ENCODE measurements around the gene KCNG4.

The KCNG4 gene

DNA sequence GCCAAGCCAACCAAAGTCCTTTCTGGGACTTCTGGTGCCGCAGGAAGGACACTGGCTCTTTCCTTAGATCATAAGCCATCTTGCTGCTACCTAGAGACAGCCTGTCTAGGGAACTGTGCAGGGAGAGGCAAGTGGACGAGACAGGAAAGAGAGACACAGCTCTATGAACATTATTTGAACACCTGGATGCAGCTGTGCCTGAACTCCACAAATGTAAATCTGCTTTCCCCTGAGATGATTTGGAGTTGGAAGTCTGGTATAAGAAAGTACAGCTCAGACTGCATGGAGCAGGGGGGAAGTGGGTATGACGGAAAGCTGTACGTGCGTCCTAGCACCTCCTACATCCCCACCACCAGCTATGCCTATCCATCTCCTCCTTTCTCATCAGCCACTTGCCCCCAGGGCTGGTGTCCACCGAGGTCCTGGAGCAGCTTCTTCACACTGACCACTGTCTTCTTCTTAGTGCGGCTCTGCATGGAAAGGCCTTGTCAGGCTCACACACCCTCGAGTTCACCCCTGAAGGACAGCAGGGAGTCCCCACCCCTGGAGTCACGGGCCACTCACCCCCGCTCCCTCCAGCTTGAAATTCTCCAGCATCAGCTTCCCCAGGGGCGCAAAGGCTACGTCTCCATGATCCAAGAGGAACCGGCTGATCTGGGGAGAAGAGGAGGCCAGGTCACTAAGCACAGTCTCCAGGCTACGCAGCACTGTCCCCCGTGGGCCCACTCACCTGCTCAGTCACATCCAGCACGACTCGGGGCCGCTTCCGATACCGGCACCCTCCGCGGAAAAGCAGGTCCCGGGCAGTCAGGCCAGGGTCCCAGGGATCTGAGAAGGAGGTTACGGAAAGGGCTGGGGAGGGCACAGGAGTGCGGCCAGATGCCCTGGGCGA lies 56.9 kb downstream of the KCNG4 start:
- DNase-seq (ENCODE audit: low read depth in 2 of 2) = no peak

DNA sequence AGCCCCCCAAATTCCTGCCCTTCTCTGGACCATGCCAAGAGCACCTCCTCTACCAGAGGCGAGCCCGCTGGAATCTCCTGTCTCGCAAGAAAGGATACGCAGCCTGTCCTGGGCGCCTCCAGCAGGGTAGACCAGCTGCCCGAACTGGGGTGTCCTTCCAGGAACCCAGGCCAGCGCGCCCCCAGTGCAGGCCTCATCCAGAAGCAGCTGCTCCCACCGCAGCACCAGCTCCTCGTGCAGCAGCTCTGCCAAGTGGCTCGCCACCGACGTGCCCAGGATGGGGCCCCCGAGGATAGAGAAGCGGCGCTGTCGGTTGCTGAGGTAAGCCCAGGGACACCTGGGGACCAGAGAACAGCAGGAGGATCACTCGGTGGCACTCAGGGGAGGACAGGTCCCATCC lies 57.7 kb downstream of the KCNG4 start:
- no peak for DNase-seq (ENCODE audit: low read depth in 2 of 2)

DNA sequence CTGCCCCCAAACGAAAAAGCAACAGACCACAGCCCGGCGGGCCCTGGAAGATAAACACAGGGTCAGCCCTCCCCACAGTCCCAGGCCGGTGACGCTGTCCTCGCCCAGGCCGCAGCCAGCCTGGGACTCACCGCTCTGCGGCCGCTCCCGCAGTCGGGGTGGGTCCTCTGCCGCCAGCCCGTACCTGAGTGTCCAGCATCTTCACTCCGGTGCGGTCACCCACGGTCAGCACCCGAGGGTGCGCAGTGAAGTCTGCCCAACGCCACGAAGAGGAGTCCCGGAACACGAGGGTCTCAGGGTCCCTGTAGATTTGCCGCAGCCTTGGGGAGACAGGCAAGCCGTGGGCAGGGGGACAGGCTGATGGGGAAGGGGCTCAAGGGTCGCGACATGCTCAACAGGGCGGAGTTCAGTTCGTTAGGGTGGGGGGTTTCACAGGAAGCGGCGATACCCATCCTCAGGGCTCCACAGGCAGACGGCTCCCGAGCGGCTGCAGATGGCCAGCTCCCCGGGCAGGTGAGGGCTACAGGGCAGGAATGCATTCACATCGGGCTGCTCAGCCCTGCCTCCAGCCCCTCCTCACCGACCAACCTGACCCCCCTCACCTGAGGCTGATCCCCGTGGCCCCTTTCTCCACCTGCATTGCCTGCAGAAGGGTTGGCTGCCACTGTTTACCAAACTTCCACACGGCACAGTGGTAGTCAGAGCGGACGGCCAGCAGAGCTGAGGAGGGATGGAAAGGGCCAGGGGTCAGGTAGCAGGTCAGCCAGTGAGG lies 58.5 kb downstream of the KCNG4 start:
- DNase-seq (ENCODE audit: low read depth in 2 of 2) = no peak

DNA sequence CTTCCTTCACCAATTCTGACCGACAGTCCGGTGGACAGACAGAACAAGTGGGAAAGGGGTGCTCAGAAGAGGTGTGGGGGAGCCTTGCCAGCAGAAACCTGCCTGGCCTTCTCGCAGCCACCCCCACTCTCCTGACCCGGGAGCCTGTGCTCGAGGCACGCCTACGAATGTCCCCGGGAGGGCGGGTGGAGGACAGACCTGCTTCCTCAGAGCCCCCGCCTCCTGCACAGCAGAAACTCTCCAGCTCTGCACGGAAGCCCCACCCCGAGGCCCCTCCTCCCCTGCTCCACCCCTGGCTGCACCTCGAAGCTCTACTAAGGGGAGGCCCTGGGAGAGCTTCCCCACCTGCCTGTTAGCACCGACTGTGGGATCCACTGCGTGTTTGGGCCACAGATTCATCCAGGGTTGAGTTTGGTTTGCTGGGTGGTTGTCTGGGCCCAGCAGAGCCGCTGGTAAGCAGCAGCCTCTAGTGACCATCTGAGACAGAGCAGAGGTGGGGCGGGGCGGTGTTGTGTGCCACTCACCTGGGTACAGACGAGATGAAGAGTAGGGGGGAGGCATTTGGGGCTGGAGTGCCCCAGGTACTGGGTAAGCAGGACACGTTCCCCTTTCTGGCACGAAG lies 59.2 kb downstream of the KCNG4 start:
- DNase-seq (ENCODE audit: low read depth in 2 of 2) = no peak

DNA sequence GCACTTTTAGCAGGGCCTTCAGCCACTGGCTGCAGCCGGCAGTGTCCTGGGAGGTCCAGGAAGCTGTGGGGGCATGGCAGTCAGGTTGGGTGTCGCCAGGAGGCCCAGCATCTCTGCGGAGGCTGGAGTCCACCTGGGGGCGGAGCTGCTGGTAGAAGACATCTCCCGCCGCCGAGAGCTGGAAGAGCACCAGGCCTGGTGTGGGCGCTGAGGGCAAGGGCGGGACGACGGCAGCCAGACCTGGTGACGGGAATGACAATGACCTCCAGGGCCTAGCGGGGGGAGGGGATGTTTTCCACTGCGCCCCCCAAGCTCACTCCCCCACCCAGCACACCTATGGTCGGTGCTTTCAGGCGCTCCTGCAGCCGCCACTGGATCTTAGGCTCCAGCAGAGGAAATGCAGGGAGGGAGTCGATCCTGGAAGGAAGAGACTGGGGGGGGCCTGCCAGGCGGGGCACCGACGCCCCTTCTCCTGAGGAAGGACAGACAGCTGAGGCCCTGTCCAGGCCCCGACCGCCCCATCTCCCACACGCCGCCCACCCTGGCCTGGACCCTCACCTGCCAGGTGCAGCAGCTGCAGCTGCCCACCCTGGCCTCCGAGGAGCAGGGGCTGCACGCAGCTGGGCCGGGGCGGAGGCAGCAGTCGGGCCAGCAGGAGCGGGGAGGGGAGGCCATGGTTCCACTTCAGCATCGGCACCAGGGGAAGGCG lies 60.0 kb downstream of the KCNG4 start:
- DNase-seq (ENCODE audit: low read depth in 2 of 2) = no peak

DNA sequence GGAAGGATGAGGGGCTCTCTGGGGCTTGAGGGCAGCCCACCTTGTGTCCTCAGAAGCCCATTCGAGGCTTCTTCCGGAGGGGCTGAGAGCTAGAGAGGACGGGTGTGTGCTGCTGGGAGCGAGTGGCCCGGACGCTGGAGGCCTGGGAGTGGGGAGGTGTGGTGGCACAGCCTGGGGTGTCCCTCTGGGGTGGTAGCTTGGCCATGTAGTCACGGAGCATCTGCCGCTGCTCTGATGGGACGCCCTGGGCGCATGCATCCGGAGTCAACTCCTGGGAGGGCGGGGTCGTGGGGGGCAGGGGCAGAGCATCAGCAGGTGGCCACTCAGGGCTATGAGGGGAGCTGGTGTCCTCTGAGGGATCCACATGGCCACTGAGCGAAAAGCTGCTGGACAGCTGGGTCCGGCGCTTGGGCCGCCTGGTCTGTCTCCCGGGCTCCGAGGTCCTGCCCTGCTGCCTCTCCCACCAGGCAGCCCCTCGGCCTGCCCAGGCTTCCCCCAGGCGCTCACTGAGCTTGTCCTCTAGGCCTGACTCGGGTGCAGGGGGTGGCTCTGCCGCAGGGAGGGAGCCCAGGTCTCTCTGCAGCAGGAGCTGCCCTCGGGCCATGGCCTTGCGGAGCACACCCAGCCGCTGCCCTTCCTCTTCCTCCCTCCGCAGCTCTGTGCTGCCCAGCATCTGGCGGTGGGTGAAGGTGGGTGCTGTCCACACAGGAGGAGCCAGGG lies 60.8 kb downstream of the KCNG4 start:
- DNase-seq (ENCODE audit: low read depth in 2 of 2) = no peak

DNA sequence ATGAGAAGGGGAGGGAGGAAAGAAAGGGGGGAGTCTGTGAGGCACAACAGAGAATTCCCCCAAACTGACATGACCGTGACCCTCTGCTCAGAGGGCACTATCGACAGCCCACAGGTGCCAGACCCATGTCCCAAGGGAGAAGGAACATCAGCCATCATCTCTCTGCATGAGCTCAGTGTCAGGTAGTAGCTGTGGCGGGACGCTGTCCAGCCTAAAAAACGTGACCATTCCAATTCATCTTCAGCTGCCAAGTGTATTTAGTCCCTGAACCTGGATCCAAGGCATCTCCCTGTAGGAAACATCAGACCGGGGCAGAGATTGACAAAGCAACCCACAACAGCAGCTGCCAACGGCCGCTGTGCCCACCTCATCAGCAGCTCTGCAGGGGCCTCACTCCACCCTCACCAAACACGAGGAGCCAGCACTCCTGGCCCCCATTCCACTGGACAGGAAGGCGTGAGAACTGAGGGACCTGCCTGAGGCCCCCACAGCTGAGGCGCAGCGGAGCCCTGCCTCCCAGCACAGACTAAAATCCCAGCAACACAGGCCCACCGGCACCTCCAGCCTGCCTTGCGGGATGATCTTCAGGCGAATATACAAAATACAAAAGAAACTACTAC lies 61.6 kb downstream of the KCNG4 start:
- no peak for DNase-seq (ENCODE audit: low read depth in 2 of 2)

DNA sequence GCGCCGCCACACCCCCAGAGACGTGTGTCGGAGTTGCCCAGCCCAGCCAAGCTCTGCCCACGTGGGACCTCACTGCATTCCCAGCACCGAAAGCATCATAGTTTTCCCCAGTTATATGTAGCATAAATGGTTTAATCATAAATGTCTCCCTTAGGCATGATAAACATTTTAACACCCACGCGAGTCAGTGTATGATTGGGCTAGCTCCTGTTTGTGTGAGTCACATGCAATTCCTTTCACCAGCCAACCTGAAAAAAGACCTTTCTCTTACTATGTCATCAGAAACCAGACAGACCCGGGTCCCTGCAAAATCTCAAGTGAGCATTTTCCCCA lies 62.1 kb downstream of the KCNG4 start:
- no peak for DNase-seq (ENCODE audit: low read depth in 2 of 2)

DNA sequence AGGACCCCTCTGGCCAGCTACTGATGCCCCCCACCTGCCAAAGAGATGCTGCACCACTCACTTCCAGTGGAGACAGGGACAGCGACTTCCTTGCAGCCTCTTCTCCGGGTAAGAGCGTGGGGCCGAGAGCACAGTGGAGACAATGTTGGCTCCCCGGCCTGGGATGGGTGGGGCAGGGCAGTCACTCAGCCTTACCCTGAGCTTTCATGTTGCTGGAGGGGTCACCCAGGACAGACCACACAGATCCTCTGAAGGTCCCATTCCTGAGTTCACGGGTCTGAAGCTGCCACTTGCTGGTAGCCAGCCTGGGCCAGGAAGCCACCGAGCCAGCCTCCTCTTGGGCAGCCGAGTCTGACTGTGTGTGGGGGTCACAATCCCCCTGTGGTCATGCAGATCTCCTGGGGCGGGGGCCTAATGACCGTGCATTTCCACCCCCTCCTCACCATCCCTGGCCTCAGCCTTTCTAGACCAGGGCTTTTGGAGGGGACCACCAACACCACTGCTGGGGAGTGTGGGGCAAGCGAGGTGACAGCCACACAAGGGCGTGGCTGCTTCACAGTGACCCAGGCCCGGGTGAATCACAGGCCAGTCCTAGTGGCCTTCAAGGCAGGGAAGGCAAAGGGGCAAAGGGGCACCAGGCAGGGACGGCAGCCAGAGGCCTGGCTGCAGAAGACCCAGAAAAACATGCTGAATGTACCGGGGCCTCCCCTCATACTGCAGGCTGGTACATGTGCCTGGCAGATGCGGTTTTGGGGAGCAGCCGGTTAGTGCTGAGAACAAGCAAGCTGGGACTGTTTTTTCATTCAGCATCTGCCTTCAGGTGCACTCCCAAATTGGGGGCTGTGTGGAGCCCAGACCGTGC lies 63.4 kb downstream of the KCNG4 start:
- no peak for DNase-seq (ENCODE audit: low read depth in 2 of 2)

DNA sequence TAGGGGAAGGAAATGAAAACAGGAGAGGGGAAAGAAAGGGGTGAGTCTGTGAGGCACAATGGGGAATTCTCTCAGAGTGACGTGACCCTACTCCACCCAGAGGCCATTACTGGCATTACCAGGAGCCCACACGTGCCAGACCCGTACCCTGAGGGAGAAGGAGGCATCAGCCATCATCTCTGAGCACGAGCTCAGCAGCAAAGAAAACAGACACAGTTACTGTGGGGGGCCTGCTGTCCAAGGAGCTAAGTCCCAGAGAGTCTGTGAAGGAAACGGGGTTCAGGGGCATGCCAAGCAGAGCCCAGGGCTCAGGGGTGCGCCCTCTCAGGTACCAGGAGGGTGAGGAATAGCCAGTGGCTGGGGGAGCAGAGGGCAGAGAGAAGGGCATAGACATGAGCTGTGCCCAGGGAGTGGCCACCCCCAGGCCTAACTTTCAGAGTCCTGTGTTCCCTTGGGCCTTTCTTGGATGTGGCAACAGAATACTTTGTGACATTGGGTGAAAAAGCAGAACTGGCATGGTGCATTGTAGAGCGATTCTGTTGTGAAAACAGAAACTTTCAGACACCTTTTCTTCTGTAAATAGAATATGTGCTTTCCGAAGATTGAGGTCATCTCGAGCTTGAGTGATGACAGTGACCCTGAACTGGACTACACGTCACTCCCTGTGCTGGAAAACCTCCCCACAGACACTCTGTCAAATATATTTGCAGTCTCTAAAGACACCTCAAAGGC lies 64.3 kb downstream of the KCNG4 start:
- DNase-seq (ENCODE audit: low read depth in 2 of 2) = peak in 1 of 2 donors; percentile 44

DNA sequence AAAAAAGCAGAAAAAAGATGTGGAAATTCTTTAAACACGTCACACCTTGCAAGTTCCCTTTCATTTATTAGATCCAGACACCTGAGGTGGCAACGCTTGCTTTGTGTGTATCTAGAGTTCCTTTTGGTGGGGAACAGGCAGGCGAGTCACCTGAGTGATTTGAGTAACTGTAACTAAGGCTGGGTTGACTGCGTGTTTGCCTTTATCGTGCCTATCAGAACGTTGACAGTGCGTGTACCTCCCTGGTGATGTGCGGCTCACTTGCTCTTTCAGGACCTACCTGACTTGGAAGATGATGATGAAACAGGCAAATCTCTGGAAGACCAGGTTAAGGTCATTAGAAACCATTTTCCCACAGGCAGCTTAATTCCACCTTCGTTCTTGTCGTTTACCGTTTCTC lies 65.4 kb downstream of the KCNG4 start:
- no peak for DNase-seq (ENCODE audit: low read depth in 2 of 2)

DNA sequence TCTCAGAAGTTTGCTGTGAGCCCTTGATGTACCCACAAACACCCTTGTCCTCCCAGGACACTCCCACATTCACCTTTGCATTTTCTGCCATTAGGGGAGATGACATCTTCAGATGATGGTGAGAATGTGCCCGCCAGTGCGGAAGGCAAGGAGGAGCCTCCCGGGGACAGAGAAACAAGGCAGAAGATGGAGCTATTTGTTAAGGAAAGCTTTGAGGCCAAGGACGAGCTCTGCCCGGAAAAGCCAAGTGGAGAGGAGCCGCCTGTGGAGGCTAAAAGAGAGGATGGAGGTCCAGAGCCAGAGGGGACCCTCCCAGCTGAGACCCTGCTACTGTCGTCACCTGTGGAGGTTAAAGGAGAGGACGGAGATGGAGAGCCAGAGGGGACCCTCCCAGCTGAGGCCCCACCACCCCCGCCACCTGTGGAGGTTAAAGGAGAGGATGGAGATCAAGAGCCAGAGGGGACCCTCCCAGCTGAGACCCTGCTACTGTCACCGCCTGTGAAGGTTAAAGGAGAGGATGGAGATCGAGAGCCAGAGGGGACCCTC lies 70.0 kb downstream of the KCNG4 start:
- DNase-seq (ENCODE audit: low read depth in 2 of 2) = no peak

Data from stimulated activated CD8-positive, alpha-beta memory T cell treated with anti-CD3 and anti-CD28 coated beads, Interleukin-15, amount 100 ng/mL, for 4 hours (primary cell).